Thymus (tissue), 11 donors: ENCODE data around the gene PGRMC2. TPM values are rescaled to one million over a fixed set of nuclear protein-coding genes. Genes with fewer than 3 reads are reported as not detected.

Experiments
- DNase-seq, 9 donors: peaks; one replicate each; pipeline ENCODE4 v3.0.0-alpha.2; 2013; ENCODE audit warnings: low spot score in 9 of 9, low read depth in 6 of 9, missing footprints in 1 of 9
- H3K27ac ChIP-seq, 2 donors: one replicate each; pipeline ENCODE4 v1.5.1; 2013; ENCODE audit warnings: control low read depth in 1 of 2, low read depth in 1 of 2, low read length in 1 of 2, mild to moderate bottlenecking in 1 of 2, moderate library complexity in 1 of 2
- H3K27me3 ChIP-seq, 2 donors: one replicate each; pipeline ENCODE4 v1.5.1; 2013; ENCODE audit warnings: low read length in 1 of 2; ENCODE audit not compliant: control insufficient read depth in 2 of 2, insufficient read depth in 1 of 2
- H3K36me3 ChIP-seq, 2 donors: one replicate each; pipeline ENCODE4 v1.5.1; 2013; ENCODE audit warnings: low read length in 1 of 2, mild to moderate bottlenecking in 1 of 2, moderate library complexity in 1 of 2; ENCODE audit not compliant: control insufficient read depth in 2 of 2, insufficient read depth in 2 of 2
- H3K4me1 ChIP-seq, 2 donors: one replicate each; pipeline ENCODE4 v1.5.1; 2013; ENCODE audit warnings: low read length in 2 of 2; ENCODE audit not compliant: control insufficient read depth in 2 of 2, insufficient read depth in 2 of 2
- H3K4me3 ChIP-seq, 2 donors: one replicate each; pipeline ENCODE4 v1.5.1; 2013; ENCODE audit warnings: low read length in 2 of 2, control low read depth in 1 of 2, mild to moderate bottlenecking in 1 of 2
- H3K9me3 ChIP-seq, 2 donors: one replicate each; pipeline ENCODE4 v1.5.1; 2013; ENCODE audit warnings: low read length in 1 of 2, mild to moderate bottlenecking in 1 of 2; ENCODE audit not compliant: control insufficient read depth in 2 of 2, insufficient read depth in 1 of 2
- WGBS: extraction: QIAGEN DNeasy Blood & Tissue Kit; methylation state at CpG from one replicate; pipeline ENCODE4 v1.1.7; 2013; 5-methylcytosine and 5-hydroxymethylcytosine counted together
- polyA plus RNA-seq: library from polyadenylated mRNA; stranded (reverse); fragments of 200-250 nt; gene quantifications from one replicate; pipeline ENCODE4 v1.2.3, GENCODE V29; 2013
- total RNA-seq: library from RNA; stranded (reverse); fragments of 120-200 nt; gene quantifications from one replicate; pipeline ENCODE4 v1.2.4, GENCODE V29; 2013
- donor health status: healthy.

PGRMC2 gene
- total and polyA plus RNA-seq, 2 donors: 7.5 to 34.1 TPM

DNA sequence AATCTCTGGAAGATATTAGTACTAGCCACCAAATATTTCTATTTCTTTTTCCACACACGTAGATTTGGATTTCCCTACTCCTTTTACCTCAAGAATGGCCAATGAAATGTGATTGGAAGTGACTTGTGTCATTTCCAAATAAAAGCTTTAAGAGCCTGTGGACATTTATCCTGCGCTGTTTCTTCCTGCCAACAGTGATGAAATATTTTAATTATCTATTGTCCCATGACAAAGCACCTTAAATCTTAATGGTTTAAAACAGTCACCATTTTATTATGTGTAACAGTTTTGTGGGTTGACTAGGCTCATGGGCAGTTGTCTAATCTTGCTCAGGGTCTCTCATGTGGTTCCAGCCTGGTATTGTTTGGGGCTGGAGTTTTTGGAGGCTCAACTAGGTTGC, 3.5 kb upstream of the PGRMC2 start:
- H3K36me3 ChIP-seq: no peaks in the 10 kb centered on the region
- peaks cover 0 to 10% of the 10 kb centered on the region in 2 donors for H3K4me1 ChIP-seq
- H3K27ac ChIP-seq: no peak overlapping the region
- 92% methylated on average over 2 of the region's 2 CpGs for WGBS
- DNase-seq: no peak
- no peaks in the 10 kb centered on the region for H3K9me3 ChIP-seq
- no peaks in the 10 kb centered on the region for H3K27me3 ChIP-seq
- H3K4me3 ChIP-seq: no peak overlapping the region

DNA sequence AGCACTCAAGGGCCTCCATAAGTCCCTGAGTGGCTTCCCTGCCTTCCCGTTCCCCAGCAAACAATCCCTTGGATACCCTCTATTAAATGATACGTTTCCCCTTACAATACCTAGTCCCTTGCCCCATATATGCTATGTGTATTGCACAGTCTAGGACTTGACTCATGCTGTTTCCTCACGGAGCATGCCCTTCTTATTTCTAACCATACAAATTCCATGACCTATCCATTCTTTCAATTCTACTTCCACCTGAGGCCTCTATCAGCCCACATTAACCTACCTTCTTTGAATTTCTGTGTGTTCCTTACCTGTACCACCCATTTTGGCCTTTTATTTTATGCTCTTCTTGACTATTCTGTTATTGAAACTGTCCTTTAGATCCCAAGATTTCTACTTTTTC, 2.9 kb upstream of the PGRMC2 start:
- peaks cover 0 to 10% of the 10 kb centered on the region in 2 donors for H3K4me1 ChIP-seq
- no peaks in the 10 kb centered on the region for H3K27me3 ChIP-seq
- no peak overlapping the region for H3K27ac ChIP-seq
- no peaks in the 10 kb centered on the region for H3K36me3 ChIP-seq
- no peak overlapping the region for H3K4me3 ChIP-seq
- 98% methylated on average over 3 of the region's 3 CpGs for WGBS
- DNase-seq: no peak
- H3K9me3 ChIP-seq: no peaks in the 10 kb centered on the region

DNA sequence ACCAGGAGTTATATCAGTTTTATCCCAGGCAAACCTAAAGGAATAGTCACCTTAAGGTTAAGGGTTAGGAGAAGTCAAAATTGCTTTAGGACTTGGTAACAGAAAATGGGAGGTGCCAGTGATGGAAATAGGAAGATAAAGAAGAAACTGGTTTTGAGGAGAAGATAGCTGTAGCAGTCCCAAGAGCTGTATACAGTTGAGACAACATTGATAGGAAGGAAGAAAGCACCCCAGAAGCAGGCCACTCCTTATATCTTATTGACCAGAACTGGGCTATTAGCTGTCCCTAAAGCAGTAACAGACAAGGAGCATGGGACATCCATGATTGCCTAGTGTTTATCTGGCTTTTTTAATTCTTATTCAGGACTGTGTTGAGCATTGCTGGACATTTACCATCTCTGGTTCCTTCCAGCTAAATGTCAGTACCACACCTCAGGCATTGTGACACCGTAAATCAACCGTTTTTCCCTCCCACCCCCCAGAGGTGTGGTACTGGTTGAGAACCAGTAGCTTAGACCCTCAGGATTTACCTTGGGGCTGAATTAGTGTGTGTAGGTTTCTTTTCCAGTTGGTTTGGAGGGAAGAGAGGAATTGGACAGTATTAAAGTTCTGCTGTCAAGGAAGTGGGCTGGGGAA, 2.0 kb upstream of the PGRMC2 start:
- H3K27ac ChIP-seq: no peak overlapping the region
- H3K4me1 ChIP-seq: peaks cover 5 to 10% of the 10 kb centered on the region in 2 donors
- no peaks in the 10 kb centered on the region for H3K27me3 ChIP-seq
- no peak for DNase-seq
- H3K9me3 ChIP-seq: no peaks in the 10 kb centered on the region
- WGBS: 96% methylated on average over 2 of the region's 2 CpGs
- H3K36me3 ChIP-seq: peaks cover 0 to 3% of the 10 kb centered on the region in 2 donors
- H3K4me3 ChIP-seq: no peak overlapping the region

DNA sequence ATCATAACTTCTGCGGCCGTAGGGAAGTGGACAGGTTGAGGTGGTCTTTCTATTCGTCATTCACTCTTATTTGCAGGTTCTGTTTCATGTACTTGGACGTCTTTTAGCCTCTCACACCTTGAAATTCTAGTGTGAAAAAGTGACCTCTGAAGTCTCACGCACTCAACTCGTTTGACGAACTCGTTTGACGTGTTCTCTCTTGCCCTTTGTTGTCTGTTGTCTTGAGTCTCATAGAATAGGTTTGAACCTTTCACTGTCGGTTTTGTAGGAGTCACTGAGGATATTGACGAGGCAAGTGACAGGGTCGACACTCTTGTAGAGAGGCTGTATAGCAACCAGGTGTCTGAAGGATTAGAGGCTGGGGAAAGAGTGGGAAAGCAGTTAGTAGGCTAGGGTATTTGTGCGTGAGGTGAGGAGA, 1.1 kb upstream of the PGRMC2 start:
- H3K27ac ChIP-seq: peak overlapping the region; percentile 93 to 94
- WGBS: 2% methylated on average over 13 of the region's 13 CpGs
- no peaks in the 10 kb centered on the region for H3K27me3 ChIP-seq
- peak overlapping the region; percentile 59 to 72 for H3K4me3 ChIP-seq
- H3K9me3 ChIP-seq: no peaks in the 10 kb centered on the region
- DNase-seq: peak; percentile 26 to 81 (median 44)
- H3K36me3 ChIP-seq: peaks cover 0 to 3% of the 10 kb centered on the region in 2 donors
- peaks cover 5 to 10% of the 10 kb centered on the region in 2 donors for H3K4me1 ChIP-seq

DNA sequence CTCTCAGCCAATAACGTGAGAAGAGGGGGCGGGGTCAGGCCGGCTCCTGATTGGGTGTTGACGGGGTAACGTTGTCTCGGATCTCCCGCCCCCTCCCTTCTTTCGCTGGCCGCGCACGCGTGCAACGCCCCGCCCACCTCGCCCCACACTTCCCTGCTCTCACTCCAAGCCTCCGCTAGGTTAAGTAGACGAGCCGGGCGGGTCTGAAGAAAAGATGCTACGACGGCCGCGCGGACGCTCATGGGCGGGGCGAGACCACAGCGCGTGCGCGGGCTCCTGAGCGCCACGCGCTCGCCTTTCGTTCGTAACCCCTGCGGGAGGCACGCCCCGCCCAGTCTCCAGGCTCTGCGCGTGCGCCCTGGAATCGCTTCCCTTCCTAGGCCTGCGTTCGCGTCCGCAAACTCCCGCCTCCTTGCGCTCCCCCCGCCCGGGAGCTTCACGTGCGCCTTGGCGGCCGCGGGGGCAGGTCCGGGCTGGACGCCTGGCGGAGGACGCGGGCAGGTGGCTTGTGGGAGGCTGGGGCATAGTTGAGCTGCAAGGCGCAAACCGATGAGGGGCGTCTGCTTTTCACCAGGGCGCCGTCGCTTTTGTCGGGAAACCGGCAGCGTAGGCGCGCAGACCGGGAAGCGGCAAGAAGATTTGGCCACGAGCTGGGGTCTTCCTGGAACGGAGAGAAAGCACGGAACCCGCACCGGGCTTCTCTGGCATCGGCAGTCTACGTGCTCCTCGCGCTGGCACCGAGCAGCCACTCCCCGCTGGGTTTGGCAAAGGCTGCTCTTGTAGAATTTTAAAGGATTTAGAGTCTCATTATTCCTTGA, 467 bp upstream of the PGRMC2 start:
- no peaks in the 10 kb centered on the region for H3K9me3 ChIP-seq
- peak overlapping the region; percentile 93 to 94 for H3K27ac ChIP-seq
- H3K36me3 ChIP-seq: peaks cover 0 to 3% of the 10 kb centered on the region in 2 donors
- H3K27me3 ChIP-seq: no peaks in the 10 kb centered on the region
- peak overlapping the region; percentile 59 to 72 for H3K4me3 ChIP-seq
- peaks cover 5 to 10% of the 10 kb centered on the region in 2 donors for H3K4me1 ChIP-seq
- under 1% methylated on average over 86 of the region's 86 CpGs for WGBS
- DNase-seq: peak; percentile 96 to 100 (median 99)

DNA sequence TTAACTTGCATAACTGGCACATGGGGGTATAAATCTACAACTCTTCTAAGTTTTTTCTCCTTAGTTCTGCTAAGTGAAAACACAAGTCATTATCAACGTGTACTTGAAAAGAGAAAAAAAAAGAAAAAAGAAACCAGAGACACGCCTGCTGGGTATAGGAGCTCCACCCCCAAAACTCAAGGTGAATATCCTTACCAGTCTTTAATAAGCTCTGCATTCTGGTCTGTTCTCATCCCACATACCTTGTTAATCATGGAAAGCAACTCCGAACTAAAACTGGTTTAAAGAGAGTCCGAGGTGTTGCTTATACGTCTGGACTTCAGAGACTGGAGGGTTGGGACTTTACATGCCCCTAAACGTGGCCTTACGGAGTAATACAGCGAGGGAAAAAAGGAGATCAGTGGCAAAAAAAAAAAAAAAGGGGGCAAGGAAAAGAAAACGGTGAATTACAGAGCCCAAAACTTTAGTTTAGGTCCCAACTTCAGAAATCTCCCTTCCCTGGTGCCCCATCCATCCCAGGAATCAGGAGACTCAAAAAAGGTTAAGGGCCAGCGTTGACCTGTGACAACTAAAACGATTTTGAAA, 1.0 kb downstream of the PGRMC2 start:
- whole genome bisulfite sequencing: under 1% methylated on average over 11 of the region's 11 CpGs
- Histone ChIP-seq H3K4me3 (peak overlapping the region; percentile 59 to 72), H3K4me1 (peaks cover 5 to 10% of the 10 kb centered on the region in 2 donors), H3K9me3 (no peaks in the 10 kb centered on the region), H3K27me3 (no peaks in the 10 kb centered on the region), H3K36me3 (peaks cover 0 to 5% of the 10 kb centered on the region in 2 donors), H3K27ac (peak overlapping the region; percentile 20 to 65)
- DNase-seq: peak; percentile 15 to 75 (median 34)

DNA sequence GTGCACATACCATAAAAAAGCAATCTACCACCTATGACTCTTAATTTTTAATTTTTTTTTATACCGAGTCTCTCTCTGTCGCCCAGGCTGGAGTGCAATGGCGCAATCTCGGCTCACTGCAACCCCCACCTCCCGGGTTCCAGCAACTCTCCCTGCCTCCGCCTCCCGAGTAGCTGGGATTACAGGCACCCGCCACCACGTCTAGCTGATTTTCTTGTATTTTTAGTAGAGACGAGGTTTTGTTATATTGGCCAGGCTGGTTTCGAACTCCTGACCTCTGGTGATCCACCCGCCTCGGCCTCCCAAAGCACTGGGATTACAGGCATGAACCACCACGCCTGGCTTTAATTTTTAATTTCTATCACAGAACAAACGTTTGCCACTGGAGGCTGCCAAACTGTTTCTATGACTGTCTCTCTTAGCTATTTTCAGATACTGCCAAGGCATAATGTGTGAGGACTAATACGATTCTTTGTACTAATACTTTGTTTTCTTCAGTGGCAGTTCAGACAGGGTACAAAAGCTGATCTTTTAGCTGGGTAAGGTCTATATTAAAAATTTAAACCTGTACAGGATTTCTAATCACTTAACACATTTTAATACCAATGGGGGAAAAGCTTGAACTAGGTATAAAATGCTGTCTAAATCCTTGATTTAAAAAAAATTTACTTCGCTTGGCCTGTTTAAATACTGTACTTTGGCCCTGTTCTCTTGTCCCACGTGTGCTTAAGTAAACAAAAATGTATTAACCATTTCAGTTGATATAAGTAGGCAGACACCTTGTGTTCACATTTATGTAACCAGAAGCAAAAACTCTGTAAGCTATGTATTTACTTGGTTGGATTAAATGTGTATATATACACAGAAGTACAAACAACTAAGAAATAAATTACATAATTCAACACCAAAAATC, 2.3 kb downstream of the PGRMC2 start:
- no peak overlapping the region for H3K4me3 ChIP-seq
- peaks cover 0 to 5% of the 10 kb centered on the region in 2 donors for H3K36me3 ChIP-seq
- H3K9me3 ChIP-seq: no peaks in the 10 kb centered on the region
- no peak overlapping the region for H3K27ac ChIP-seq
- no peak for DNase-seq
- no peaks in the 10 kb centered on the region for H3K27me3 ChIP-seq
- peaks cover 5 to 10% of the 10 kb centered on the region in 2 donors for H3K4me1 ChIP-seq
- 90% methylated on average over 18 of the region's 18 CpGs for WGBS

DNA sequence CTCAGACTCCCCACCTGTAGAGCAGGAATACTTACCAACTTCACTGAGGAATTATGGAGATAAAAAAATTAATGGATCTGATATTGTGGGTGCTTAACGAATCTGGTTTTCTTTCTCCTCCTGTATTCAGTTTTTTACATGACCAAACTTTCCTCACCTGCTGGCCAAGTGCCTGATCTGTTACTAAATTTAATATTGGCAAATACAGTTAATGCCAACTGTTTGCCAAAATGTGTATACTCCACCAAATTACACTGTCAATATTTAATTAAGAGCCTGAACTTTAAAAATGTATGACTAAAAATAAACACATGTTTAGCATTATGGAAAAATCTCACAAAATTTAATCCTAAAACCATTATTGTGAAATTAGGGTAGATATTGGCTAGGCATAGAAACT, 3.3 kb downstream of the PGRMC2 start:
- Histone ChIP-seq H3K36me3 (peaks cover 0 to 5% of the 10 kb centered on the region in 2 donors), H3K9me3 (no peaks in the 10 kb centered on the region), H3K4me3 (no peak overlapping the region), H3K27me3 (no peaks in the 10 kb centered on the region), H3K27ac (no peak overlapping the region), H3K4me1 (peaks cover 5 to 10% of the 10 kb centered on the region in 2 donors)
- no peak for DNase-seq
- WGBS: 99% methylated on average over 1 of the region's 1 CpG
